ENCODE measurements around the gene NTNG2. TPM values are rescaled to one million over a fixed set of nuclear protein-coding genes. Genes with fewer than 3 reads are reported as not detected.

Gene NTNG2
- total RNA-seq, 1 donor from 2014 or later, result 43.7 TPM

GRCh38 chr9:132168851-132169250, 7.0 kb downstream of the NTNG2 start:
- Mint-ChIP-seq H3K4me1 (ENCODE audit: low read depth, unreplicated experiment) (peaks cover 32% of the 10 kb centered on the region), H3K9me3 (ENCODE audit: unreplicated experiment) (peaks cover 9% of the 10 kb centered on the region), H3K4me3 (ENCODE audit: unreplicated experiment) (no peak overlapping the region), H3K27ac (ENCODE audit: unreplicated experiment) (no peak overlapping the region), H3K27me3 (ENCODE audit: unreplicated experiment) (peaks cover 13% of the 10 kb centered on the region), H3K36me3 (ENCODE audit: unreplicated experiment) (peaks cover 6% of the 10 kb centered on the region)
- DNase-seq, result no peak
- TF ChIP-seq, protein P1, sequence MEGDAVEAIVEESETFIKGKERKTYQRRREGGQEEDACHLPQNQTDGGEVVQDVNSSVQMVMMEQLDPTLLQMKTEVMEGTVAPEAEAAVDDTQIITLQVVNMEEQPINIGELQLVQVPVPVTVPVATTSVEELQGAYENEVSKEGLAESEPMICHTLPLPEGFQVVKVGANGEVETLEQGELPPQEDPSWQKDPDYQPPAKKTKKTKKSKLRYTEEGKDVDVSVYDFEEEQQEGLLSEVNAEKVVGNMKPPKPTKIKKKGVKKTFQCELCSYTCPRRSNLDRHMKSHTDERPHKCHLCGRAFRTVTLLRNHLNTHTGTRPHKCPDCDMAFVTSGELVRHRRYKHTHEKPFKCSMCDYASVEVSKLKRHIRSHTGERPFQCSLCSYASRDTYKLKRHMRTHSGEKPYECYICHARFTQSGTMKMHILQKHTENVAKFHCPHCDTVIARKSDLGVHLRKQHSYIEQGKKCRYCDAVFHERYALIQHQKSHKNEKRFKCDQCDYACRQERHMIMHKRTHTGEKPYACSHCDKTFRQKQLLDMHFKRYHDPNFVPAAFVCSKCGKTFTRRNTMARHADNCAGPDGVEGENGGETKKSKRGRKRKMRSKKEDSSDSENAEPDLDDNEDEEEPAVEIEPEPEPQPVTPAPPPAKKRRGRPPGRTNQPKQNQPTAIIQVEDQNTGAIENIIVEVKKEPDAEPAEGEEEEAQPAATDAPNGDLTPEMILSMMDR (IDR thresholded peaks at IDR 0.05; ENCODE audit: partially characterized antibody, unreplicated experiment), result no peak

GRCh38 chr9:132169672-132170392, 8.0 kb downstream of the NTNG2 start:
- DNase-seq, result peak; percentile 77
- Mint-ChIP-seq H3K4me1 (ENCODE audit: low read depth, unreplicated experiment) (peaks cover 30% of the 10 kb centered on the region), H3K36me3 (ENCODE audit: unreplicated experiment) (peaks cover 11% of the 10 kb centered on the region), H3K27ac (ENCODE audit: unreplicated experiment) (no peak overlapping the region), H3K27me3 (ENCODE audit: unreplicated experiment) (peaks cover 15% of the 10 kb centered on the region), H3K4me3 (ENCODE audit: unreplicated experiment) (peak overlapping the region; percentile 52), H3K9me3 (ENCODE audit: unreplicated experiment) (peaks cover 10% of the 10 kb centered on the region)
- TF ChIP-seq, protein P1 (IDR thresholded peaks at IDR 0.05; ENCODE audit: partially characterized antibody, unreplicated experiment), result peak; percentile 96

GRCh38 chr9:132171702-132172101, 9.8 kb downstream of the NTNG2 start:
- Mint-ChIP-seq H3K27ac (ENCODE audit: unreplicated experiment) (no peak overlapping the region), H3K27me3 (ENCODE audit: unreplicated experiment) (peaks cover 15% of the 10 kb centered on the region), H3K4me1 (ENCODE audit: low read depth, unreplicated experiment) (peaks cover 25% of the 10 kb centered on the region), H3K4me3 (ENCODE audit: unreplicated experiment) (no peak overlapping the region), H3K9me3 (ENCODE audit: unreplicated experiment) (peaks cover 10% of the 10 kb centered on the region), H3K36me3 (ENCODE audit: unreplicated experiment) (peaks cover 11% of the 10 kb centered on the region)
- DNase-seq, result no peak
- TF ChIP-seq, protein P1 (IDR thresholded peaks at IDR 0.05; ENCODE audit: partially characterized antibody, unreplicated experiment), result no peak

DNA sequence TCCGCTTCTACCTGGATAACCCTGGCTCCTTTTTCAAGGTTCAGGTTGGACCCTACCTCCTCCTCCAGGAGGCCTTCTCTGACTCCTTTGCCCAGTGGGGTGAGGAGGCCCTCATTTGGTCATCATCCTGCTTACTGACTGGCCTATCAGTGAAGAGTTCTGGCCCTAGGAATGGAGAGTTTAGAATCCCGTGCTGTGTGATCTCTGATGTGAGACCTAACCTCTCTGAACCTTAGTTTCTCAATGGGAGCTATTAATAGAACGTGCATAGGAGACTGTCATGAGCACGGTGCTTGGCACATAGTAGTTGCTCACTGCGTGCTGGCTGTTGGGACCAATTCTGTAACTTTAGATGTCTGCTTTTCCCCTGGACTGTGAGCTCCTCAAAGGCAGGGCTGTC, 10.3 kb downstream of the NTNG2 start:
- Mint-ChIP-seq H3K27me3 (ENCODE audit: unreplicated experiment) (peaks cover 15% of the 10 kb centered on the region), H3K4me3 (ENCODE audit: unreplicated experiment) (no peak overlapping the region), H3K36me3 (ENCODE audit: unreplicated experiment) (peaks cover 12% of the 10 kb centered on the region), H3K27ac (ENCODE audit: unreplicated experiment) (no peak overlapping the region), H3K4me1 (ENCODE audit: low read depth, unreplicated experiment) (peaks cover 24% of the 10 kb centered on the region), H3K9me3 (ENCODE audit: unreplicated experiment) (peaks cover 11% of the 10 kb centered on the region)
- DNase-seq, result no peak
- TF ChIP-seq, protein P1 (IDR thresholded peaks at IDR 0.05; ENCODE audit: partially characterized antibody, unreplicated experiment), result no peak

DNA sequence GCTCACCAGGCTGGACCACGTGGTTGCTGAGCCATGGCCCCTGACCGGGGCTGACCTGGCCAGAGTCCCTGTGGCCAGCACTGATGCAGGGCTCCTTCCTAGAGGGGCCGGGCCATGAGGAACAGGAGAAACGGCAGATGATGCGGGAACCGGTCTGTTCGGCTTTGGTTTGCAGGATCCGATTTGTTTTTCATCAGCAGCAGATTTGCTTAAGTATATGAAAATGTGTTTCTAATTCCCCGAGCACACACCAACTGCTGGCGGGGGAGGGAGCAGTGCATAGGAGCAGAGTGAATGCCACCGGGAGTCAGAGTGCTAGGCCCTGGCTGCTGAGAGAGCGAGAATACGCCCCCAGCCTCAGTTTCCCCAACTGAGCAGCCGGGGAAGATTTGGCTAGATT, 13.6 kb downstream of the NTNG2 start:
- TF ChIP-seq, protein P1 (IDR thresholded peaks at IDR 0.05; ENCODE audit: partially characterized antibody, unreplicated experiment), result no peak
- H3K4me3 Mint-ChIP-seq (ENCODE audit: unreplicated experiment), result no peak overlapping the region
- H3K9me3 Mint-ChIP-seq (ENCODE audit: unreplicated experiment), result peaks cover 10% of the 10 kb centered on the region
- peaks cover 12% of the 10 kb centered on the region for H3K27me3 Mint-ChIP-seq (ENCODE audit: unreplicated experiment)
- peaks cover 16% of the 10 kb centered on the region for H3K36me3 Mint-ChIP-seq (ENCODE audit: unreplicated experiment)
- no peak for DNase-seq
- H3K27ac Mint-ChIP-seq (ENCODE audit: unreplicated experiment), result no peak overlapping the region
- peaks cover 12% of the 10 kb centered on the region for H3K4me1 Mint-ChIP-seq (ENCODE audit: low read depth, unreplicated experiment)

All from glutamatergic neuron (in vitro differentiated cells).